SK-N-SH (cell line): ENCODE results near the gene EGFL8. TPM values are rescaled to one million over a fixed set of nuclear protein-coding genes. Genes with fewer than 3 reads are reported as not detected.

ENCODE experiments used
- CTCF ChIA-PET: fragments of 300-600, 350-600 bp; formaldehyde crosslinking; extraction: SDS; loops from one replicate; lab custom pipeline; 2021; lab: Yijun Ruan, JAX
- POLR2A ChIA-PET: fragments of 350-600 bp; sonication (Branson Sonifier 250); formaldehyde crosslinking; extraction: SDS; loops from one replicate; lab custom pipeline; 2020; ENCODE audit warnings: antibody characterized with exemption, inconsistent platforms; lab: Yijun Ruan, JAX
- DNase-seq: peaks from one replicate; pipeline ENCODE4 v3.0.0; 2012
- H2AFZ ChIP-seq: fragments of 200-600 bp; sonication (generic); 2 replicates; pipeline ENCODE4 v1.8.1; 2016; ENCODE audit warnings: antibody characterized with exemption, mild to moderate bottlenecking, low read depth
- H3F3A ChIP-seq: fragments of 200-600 bp; sonication (generic); replicated peaks from 2 replicates; pipeline ENCODE3; 2016; ENCODE audit warnings: antibody characterized with exemption, mild to moderate bottlenecking; ENCODE audit not compliant: insufficient read depth
- H3K27ac ChIP-seq, 2 experiments: fragments of 200-500 bp in 1 of 2; fragments of 200-600 bp in 1 of 2; sonication (Bioruptor generic) in 1 of 2; sonication (generic), shearing (Covaris generic) in 1 of 2; 2 replicates each; pipeline versions ENCODE4 v1.5.1 to v1.6.1; 2014 to 2016; ENCODE audit warnings: low read depth in 2 of 2, inconsistent platforms in 1 of 2, low read length in 1 of 2, mild to moderate bottlenecking in 1 of 2, mixed read lengths in 1 of 2
- H3K27me3 ChIP-seq: fragments of 200-600 bp; sonication (generic), shearing (Covaris generic); 2 replicates; pipeline ENCODE4 v1.6.1; 2016; ENCODE audit warnings: mixed run types; ENCODE audit not compliant: insufficient read depth
- H3K36me3 ChIP-seq, 2 experiments: fragments of 200-500 bp in 1 of 2; fragments of 200-600 bp in 1 of 2; sonication (Bioruptor generic) in 1 of 2; sonication (generic) in 1 of 2; replicated peaks in 1 of 2; 2 replicates each; pipeline versions ENCODE3 to v1.5.1; 2014 to 2016; ENCODE audit warnings: low read length in 1 of 2, mild to moderate bottlenecking in 1 of 2; ENCODE audit not compliant: insufficient read depth in 2 of 2, control insufficient read depth in 1 of 2
- H3K4me1 ChIP-seq, 2 experiments: fragments of 200-500 bp in 1 of 2; fragments of 200-600 bp in 1 of 2; sonication (Bioruptor generic) in 1 of 2; sonication (generic), shearing (Covaris generic) in 1 of 2; 2 replicates each; pipeline versions ENCODE4 v1.5.1 to v1.6.1; 2014 to 2016; ENCODE audit warnings: low read depth in 1 of 2, low read length in 1 of 2, mixed run types in 1 of 2; ENCODE audit not compliant: insufficient read depth in 2 of 2, control insufficient read depth in 1 of 2
- H3K4me2 ChIP-seq: fragments of 200-600 bp; sonication (generic), shearing (Covaris generic); 2 replicates; pipeline ENCODE4 v1.6.1; 2017; ENCODE audit warnings: mixed run types
- H3K4me3 ChIP-seq, 2 experiments: fragments of 200-500 bp in 1 of 2; fragments of 200-600 bp in 1 of 2; sonication (Bioruptor generic) in 1 of 2; sonication (generic), shearing (Covaris generic) in 1 of 2; 2 replicates each; pipeline versions ENCODE4 v1.5.1 to v1.8.1; 2014 to 2016; ENCODE audit warnings: low read depth in 2 of 2, inconsistent platforms in 1 of 2, low read length in 1 of 2, mild to moderate bottlenecking in 1 of 2, mixed read lengths in 1 of 2, moderate library complexity in 1 of 2
- H3K79me2 ChIP-seq: fragments of 200-600 bp; sonication (generic); 2 replicates; pipeline ENCODE4 v1.8.1; 2017; ENCODE audit warnings: mild to moderate bottlenecking; ENCODE audit not compliant: insufficient read depth
- H3K9ac ChIP-seq: fragments of 200-600 bp; sonication (generic); 2 replicates; pipeline ENCODE4 v1.6.1; 2017; ENCODE audit warnings: mixed run types
- H3K9me2 ChIP-seq: fragments of 200-600 bp; sonication (generic); 2 replicates; pipeline ENCODE4 v1.6.1; 2017; ENCODE audit warnings: mixed run types
- H3K9me3 ChIP-seq: fragments of 200-600 bp; sonication (generic); 2 replicates; pipeline ENCODE4 v1.6.1; 2017; ENCODE audit warnings: mixed run types, mild to moderate bottlenecking, moderate library complexity
- H4K20me1 ChIP-seq: fragments of 200-600 bp; sonication (generic); 2 replicates; pipeline ENCODE4 v1.6.1; 2017; ENCODE audit warnings: mild to moderate bottlenecking, mixed run types; ENCODE audit not compliant: insufficient read depth
- CHD2 ChIP-seq: fragments of 150-350 bp; IDR thresholded peaks from 2 replicates; pipeline ENCODE4 v1.6.1; 2018; ENCODE audit warnings: low read length; ENCODE audit not compliant: partially characterized antibody
- ELF1 ChIP-seq: IDR thresholded peaks from 2 replicates; pipeline ENCODE4 v1.4.0; 2012
- EP300 ChIP-seq, 2 experiments: IDR thresholded peaks; 2 replicates each; pipeline versions ENCODE4 v1.4.0 to v1.6.1; 2012; ENCODE audit warnings: borderline replicate concordance in 1 of 2, low read depth in 1 of 2, low read length in 1 of 2
- EZH2phosphoT487 ChIP-seq: fragments of 200-600 bp; sonication (generic); IDR thresholded peaks from 2 replicates; pipeline ENCODE4 v1.6.1; 2017; ENCODE audit warnings: low read depth, mixed run types, mild to moderate bottlenecking, antibody characterized with exemption, moderate library complexity, borderline replicate concordance
- FOXJ3 ChIP-seq: sonication (generic); formaldehyde crosslinking; IDR thresholded peaks from 2 replicates; pipeline ENCODE4 v1.5.1; 2020; ENCODE audit warnings: mild to moderate bottlenecking, missing genetic modification reagents
- GATA2 ChIP-seq: sonication (generic); formaldehyde crosslinking; IDR thresholded peaks from 2 replicates; pipeline ENCODE4 v1.5.0; 2020; ENCODE audit warnings: mild to moderate bottlenecking, missing genetic modification reagents
- PBX3 ChIP-seq: IDR thresholded peaks from 2 replicates; pipeline ENCODE4; 2012
- RAD21 ChIP-seq: IDR thresholded peaks from 2 replicates; pipeline ENCODE4 v1.6.1; 2012; ENCODE audit warnings: mild to moderate bottlenecking, low read length
- RCOR1 ChIP-seq: fragments of 150-350 bp; IDR thresholded peaks from 2 replicates; pipeline ENCODE4 v1.6.1; 2017; ENCODE audit warnings: antibody characterized with exemption, low read length
- RXRA ChIP-seq: IDR thresholded peaks from 2 replicates; pipeline ENCODE4 v1.4.0; 2012; ENCODE audit warnings: low read depth, mild to moderate bottlenecking, borderline replicate concordance
- SIN3A ChIP-seq: IDR thresholded peaks from 2 replicates; pipeline ENCODE4 v1.6.1; 2012; ENCODE audit warnings: low read depth, mild to moderate bottlenecking, low read length, moderate library complexity, borderline replicate concordance
- SMC3 ChIP-seq: IDR thresholded peaks from 2 replicates; pipeline ENCODE4 v1.6.1; 2012; ENCODE audit warnings: low read depth, low read length, improper control_type of control experiment
- TAF1 ChIP-seq: IDR thresholded peaks from 2 replicates; pipeline ENCODE4 v1.6.1; 2012; ENCODE audit warnings: low read depth, mild to moderate bottlenecking, low read length, moderate library complexity, borderline replicate concordance
- TCF12 ChIP-seq: IDR thresholded peaks from 2 replicates; pipeline ENCODE4 v1.4.0; 2012
- USF1 ChIP-seq: IDR thresholded peaks from 2 replicates; pipeline ENCODE4 v1.4.0; 2012; ENCODE audit warnings: low read depth, borderline replicate concordance
- YY1 ChIP-seq: IDR thresholded peaks from 2 replicates; pipeline ENCODE4 v1.4.0; 2012; ENCODE audit warnings: low read depth, mild to moderate bottlenecking
- WGBS: methylation state at CpG from one replicate; pipeline ENCODE4 v1.1.6; 2017; ENCODE audit warnings: low lambda C conversion rate; 5-methylcytosine and 5-hydroxymethylcytosine counted together
- polyA plus RNA-seq, 3 experiments: library from polyadenylated mRNA; depleted of rRNA; stranded (reverse); fragments of >200 nt; gene quantifications; 2 replicates each; pipeline ENCODE4 v1.2.3, GENCODE V29; 2012
- TF ChIP-seq, protein P1 (sequence below): IDR thresholded peaks from 2 replicates; pipeline ENCODE4 v1.4.0; 2012; ENCODE audit warnings: low read depth
- TF ChIP-seq, protein P2 (sequence below): fragments of 150-350 bp; IDR thresholded peaks from 2 replicates; pipeline ENCODE4 v1.6.1; 2016; ENCODE audit warnings: mild to moderate bottlenecking, low read depth, low read length
- TF ChIP-seq, protein P3 (sequence below): fragments of 150-350 bp; IDR thresholded peaks from 2 replicates; pipeline ENCODE4 v1.6.1; 2017; ENCODE audit warnings: antibody characterized with exemption, low read length, low read depth, borderline replicate concordance
- TF ChIP-seq, protein P4 (sequence below): IDR thresholded peaks from 2 replicates; pipeline ENCODE4 v1.6.1; 2012; ENCODE audit warnings: mild to moderate bottlenecking, low read depth, low read length, moderate library complexity

EGFL8 gene
- polyA plus RNA-seq, 1 of the 3 experiments (the other 2 are of a cell fraction): 7.7 TPM

- ChIA-PET POLR2A (no interaction called here), CTCF (interaction anchor here (1.1 kb wide), 1 partner anchor 36 kb away, joined by 4 read pairs; no protein-coding TSS in a partner anchor)
- Histone ChIP-seq H3K4me3 (no peak overlapping the region), H2AFZ (no peak overlapping the region), H3K9me3 (no peaks in the 10 kb centered on the region), H3K27me3 (no peaks in the 10 kb centered on the region), H3F3A (peaks cover 11% of the 10 kb centered on the region), H4K20me1 (no peaks in the 10 kb centered on the region), H3K9me2 (no peaks in the 10 kb centered on the region), H3K9ac (no peak overlapping the region), H3K79me2 (peaks cover 38% of the 10 kb centered on the region), H3K4me1 (peaks cover 12% of the 10 kb centered on the region in 2 experiments; a peak in 3 of 4 replicates), H3K36me3 (peaks cover 26 to 30% of the 10 kb centered on the region in 2 experiments), H3K4me2 (no peak overlapping the region), H3K27ac (no peak overlapping the region)
- WGBS: 98% methylated on average over 4 of the region's 4 CpGs
- DNase-seq: no peak
- no peak for TF ChIP-seq RXRA
- TF ChIP-seq TAF1: no peak
- no peak for TF ChIP-seq EZH2phosphoT487
- TF ChIP-seq FOXJ3 (CRISPR knock-in tag): no peak
- TF ChIP-seq SIN3A: no peak
- TF ChIP-seq, protein P1, sequence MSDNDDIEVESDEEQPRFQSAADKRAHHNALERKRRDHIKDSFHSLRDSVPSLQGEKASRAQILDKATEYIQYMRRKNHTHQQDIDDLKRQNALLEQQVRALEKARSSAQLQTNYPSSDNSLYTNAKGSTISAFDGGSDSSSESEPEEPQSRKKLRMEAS: no peak
- no peak for TF ChIP-seq CHD2
- TF ChIP-seq TCF12: no peak
Measured at GRCh38 chr6:32123681-32124080, 40.7 kb upstream of the EGFL8 start.

DNA sequence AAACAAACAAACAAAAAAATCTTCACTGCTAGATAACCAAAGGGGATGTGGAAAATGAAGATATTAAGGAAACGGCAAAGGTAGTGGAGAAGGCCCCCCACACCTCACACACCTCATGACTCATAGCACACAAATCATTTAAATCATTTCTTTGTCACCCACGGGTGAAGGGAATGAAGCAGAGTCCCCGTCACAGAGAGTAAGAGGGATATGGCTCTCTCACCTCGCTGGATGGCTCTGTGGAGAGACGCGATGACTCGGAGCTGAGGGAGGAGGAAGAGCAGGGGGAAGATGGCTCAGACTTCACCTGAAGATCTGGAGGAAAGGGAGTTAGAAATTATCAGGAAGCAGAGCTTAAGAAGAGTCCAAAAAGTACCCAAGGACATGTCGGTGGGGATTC lies 37.5 kb upstream of the EGFL8 start:
- ChIA-PET POLR2A (interaction anchor here (0.7 to 1.7 kb wide), 2 partner anchors 10 to 50 kb away, joined by 3 to 7 read pairs; no protein-coding TSS in a partner anchor), CTCF (interaction anchor here (0.8 to 6.2 kb wide), 4 partner anchors 9 to 827 kb away, joined by 3 to 43 read pairs (median 10); no protein-coding TSS in a partner anchor)
- H3K4me2 ChIP-seq: peak overlapping the region; percentile 77
- H3K9ac ChIP-seq: peak overlapping the region; percentile 91
- no peaks in the 10 kb centered on the region for H3K9me2 ChIP-seq
- no peaks in the 10 kb centered on the region for H3K27me3 ChIP-seq
- H3K4me3 ChIP-seq: peak overlapping the region; percentile 75 to 92
- H3K79me2 ChIP-seq: peaks cover 49% of the 10 kb centered on the region
- peaks cover 5% of the 10 kb centered on the region for H3F3A ChIP-seq
- H3K27ac ChIP-seq: no peak overlapping the region
- no peak for DNase-seq
- H3K9me3 ChIP-seq: no peaks in the 10 kb centered on the region
- H3K36me3 ChIP-seq: peaks cover 13 to 16% of the 10 kb centered on the region in 2 experiments
- peaks cover 18 to 22% of the 10 kb centered on the region in 2 experiments; a peak in 3 of 4 replicates for H3K4me1 ChIP-seq
- no peak overlapping the region for H2AFZ ChIP-seq
- WGBS: 61% methylated on average over 8 of the region's 8 CpGs
- no peaks in the 10 kb centered on the region for H4K20me1 ChIP-seq
- TF ChIP-seq PBX3: no peak
- no peak for TF ChIP-seq RAD21
- no peak for TF ChIP-seq ELF1
- TF ChIP-seq GATA2 (CRISPR knock-in tag): no peak
- TF ChIP-seq EP300 (IDR thresholded peaks at IDR 0.05; ENCODE audit: borderline replicate concordance in 1 of 2, low read depth in 1 of 2, low read length in 1 of 2): no peak
- TF ChIP-seq, protein P2, sequence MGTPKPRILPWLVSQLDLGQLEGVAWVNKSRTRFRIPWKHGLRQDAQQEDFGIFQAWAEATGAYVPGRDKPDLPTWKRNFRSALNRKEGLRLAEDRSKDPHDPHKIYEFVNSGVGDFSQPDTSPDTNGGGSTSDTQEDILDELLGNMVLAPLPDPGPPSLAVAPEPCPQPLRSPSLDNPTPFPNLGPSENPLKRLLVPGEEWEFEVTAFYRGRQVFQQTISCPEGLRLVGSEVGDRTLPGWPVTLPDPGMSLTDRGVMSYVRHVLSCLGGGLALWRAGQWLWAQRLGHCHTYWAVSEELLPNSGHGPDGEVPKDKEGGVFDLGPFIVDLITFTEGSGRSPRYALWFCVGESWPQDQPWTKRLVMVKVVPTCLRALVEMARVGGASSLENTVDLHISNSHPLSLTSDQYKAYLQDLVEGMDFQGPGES: no peak
- no peak for TF ChIP-seq YY1
- no peak for TF ChIP-seq SMC3
- TF ChIP-seq USF1: no peak
- TF ChIP-seq, protein P3, sequence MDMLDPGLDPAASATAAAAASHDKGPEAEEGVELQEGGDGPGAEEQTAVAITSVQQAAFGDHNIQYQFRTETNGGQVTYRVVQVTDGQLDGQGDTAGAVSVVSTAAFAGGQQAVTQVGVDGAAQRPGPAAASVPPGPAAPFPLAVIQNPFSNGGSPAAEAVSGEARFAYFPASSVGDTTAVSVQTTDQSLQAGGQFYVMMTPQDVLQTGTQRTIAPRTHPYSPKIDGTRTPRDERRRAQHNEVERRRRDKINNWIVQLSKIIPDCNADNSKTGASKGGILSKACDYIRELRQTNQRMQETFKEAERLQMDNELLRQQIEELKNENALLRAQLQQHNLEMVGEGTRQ: no peak
- no peak for TF ChIP-seq RCOR1
- TF ChIP-seq, protein P4, sequence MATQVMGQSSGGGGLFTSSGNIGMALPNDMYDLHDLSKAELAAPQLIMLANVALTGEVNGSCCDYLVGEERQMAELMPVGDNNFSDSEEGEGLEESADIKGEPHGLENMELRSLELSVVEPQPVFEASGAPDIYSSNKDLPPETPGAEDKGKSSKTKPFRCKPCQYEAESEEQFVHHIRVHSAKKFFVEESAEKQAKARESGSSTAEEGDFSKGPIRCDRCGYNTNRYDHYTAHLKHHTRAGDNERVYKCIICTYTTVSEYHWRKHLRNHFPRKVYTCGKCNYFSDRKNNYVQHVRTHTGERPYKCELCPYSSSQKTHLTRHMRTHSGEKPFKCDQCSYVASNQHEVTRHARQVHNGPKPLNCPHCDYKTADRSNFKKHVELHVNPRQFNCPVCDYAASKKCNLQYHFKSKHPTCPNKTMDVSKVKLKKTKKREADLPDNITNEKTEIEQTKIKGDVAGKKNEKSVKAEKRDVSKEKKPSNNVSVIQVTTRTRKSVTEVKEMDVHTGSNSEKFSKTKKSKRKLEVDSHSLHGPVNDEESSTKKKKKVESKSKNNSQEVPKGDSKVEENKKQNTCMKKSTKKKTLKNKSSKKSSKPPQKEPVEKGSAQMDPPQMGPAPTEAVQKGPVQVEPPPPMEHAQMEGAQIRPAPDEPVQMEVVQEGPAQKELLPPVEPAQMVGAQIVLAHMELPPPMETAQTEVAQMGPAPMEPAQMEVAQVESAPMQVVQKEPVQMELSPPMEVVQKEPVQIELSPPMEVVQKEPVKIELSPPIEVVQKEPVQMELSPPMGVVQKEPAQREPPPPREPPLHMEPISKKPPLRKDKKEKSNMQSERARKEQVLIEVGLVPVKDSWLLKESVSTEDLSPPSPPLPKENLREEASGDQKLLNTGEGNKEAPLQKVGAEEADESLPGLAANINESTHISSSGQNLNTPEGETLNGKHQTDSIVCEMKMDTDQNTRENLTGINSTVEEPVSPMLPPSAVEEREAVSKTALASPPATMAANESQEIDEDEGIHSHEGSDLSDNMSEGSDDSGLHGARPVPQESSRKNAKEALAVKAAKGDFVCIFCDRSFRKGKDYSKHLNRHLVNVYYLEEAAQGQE: no peak
- no peak for TF ChIP-seq SIN3A
